Measurements from ENCODE around the gene GLTPD2.
"Not testable (repeated sequence)": the region's sequence is repeated elsewhere in the genome, so short reads cannot be mapped to it uniquely, and the experiment has no call there.

The GLTPD2 gene

GRCh38 chr17:4807605-4808377 lies 19.0 kb downstream of the GLTPD2 start:
- DNase-seq, result no peak
- no peak for ATAC-seq

GRCh38 chr17:4808378-4808767 lies 19.6 kb downstream of the GLTPD2 start:
- DNase-seq (no peak), ATAC-seq (no peak)

DNA sequence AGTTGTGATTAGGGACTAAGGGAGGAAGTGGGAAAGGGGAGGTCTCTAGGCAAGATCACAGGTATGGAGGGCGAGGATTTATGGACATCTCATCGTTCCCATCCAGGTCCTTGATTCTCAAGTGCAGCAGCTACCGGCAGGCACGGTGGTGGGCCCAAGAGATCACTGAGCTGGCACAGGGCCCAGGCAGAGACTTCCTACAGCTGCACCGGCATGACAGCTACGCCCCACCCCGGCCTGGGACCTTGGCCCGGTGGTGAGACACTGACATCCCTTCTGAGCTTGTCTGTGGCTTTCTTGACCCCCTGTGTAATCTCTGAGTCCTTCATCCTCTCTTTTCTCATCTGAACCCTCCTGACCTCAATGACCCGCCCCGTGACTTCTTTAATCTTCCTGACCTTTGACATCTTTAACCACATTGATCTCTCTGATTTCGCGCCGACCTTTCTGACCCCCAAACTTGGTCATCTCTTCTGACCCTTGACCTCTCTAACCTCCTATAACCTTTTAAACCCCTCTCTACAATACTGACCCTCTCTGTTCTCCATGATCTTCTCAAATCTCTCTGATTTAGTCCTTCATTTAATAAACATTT lies 22.0 kb downstream of the GLTPD2 start:
- DNase-seq, result no peak
- ATAC-seq, result no peak

DNA sequence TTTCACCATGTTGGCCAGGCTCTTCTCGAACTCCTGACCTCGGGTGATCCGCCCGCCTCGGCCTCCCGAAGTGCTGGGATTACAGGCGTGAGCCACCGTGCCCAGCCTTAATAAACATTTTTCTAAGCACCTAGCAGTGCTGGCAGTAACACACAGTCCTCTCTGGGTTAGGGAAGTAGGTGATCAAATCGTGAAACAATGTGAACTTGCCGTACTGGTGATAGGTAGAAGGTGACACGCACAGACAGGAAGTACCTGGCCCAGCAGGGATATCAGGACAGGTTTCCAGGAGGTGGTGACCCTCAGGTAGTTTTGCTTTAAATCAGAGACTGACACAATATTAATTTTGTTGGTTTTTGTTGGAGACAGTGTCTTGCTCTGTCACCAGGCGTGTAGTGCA lies 22.7 kb downstream of the GLTPD2 start:
- ATAC-seq, result no peak
- no peak for DNase-seq

GRCh38 chr17:4812690-4813089 lies 23.9 kb downstream of the GLTPD2 start:
- ATAC-seq, result no peak
- no peak for DNase-seq

DNA sequence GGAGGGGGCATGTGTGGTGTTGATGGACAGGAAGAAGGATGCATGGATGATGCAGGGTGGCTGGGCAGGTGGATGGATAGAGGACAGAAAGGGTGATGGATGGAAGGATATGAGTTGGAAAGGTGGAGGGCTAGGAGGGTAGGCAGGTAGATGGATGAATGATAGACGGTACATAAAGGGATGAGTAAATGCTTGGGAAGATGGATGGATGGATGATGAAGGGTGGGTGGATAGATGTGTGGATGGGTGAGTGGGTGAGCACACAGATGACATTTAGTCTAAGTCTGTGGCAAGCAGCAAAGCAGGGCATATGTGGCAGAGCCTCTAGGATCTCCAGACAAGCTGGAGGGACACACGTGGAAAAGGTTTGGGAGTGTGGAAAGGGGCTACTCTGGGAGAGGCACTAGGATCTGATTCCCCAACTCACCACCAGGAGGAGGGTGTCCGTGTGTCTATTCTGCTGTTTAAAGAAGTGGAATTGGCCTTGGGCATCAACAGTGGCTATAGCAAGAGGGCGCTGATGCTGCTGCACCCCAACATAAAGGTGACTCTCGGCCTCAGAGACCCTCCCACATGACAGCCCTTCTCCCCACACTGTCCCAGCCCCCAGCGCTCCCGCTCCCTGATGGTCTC lies 26.4 kb downstream of the GLTPD2 start:
- no peak for ATAC-seq

GRCh38 chr17:4816826-4817225 lies 28.1 kb downstream of the GLTPD2 start:
- DNase-seq (no peak), ATAC-seq (no peak)

More for the DNA sequence above, 26.4 kb downstream of the GLTPD2 start:
- no peak for DNase-seq

DNA sequence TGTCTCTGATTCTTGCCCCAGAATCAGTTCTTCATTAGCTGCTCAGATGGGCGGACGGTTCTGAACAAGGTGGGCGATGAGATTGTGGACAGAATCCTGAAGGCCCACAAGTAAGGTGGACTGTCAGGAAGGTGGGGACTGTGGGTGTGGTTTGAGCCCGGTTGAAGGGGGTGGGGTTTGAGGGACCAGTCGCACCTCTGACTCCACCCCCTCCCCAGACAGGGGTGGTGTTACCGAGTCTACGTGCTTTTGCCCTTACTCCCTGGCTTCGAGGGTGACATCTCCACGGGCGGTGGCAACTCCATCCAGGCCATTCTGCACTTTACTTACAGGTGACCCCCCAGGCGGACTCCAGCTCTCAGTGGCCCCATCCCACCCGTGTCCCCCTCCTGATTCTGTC lies 29.5 kb downstream of the GLTPD2 start:
- ATAC-seq, result no peak
- DNase-seq, result no peak

DNA sequence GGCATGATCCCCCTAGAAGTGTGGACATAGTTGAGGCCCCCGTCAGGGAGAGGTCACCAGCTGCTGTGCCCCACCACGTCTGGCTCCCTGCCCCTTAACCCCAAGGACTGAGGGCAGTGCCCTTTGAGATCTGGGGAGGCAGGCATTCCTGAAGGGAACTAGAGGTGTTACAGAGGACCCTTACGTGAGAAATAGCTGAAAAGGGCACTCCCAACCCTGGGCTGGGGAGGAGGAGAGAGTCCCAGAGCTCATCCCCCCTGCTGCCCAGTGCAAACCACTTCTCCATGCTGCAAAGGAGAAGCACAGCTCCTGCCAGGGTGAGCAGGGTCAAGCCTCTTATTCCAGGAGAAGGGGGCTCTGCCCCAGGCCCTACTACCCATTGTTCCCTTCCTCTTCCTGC lies 34.1 kb downstream of the GLTPD2 start:
- no peak for ATAC-seq
- no peak for DNase-seq

DNA sequence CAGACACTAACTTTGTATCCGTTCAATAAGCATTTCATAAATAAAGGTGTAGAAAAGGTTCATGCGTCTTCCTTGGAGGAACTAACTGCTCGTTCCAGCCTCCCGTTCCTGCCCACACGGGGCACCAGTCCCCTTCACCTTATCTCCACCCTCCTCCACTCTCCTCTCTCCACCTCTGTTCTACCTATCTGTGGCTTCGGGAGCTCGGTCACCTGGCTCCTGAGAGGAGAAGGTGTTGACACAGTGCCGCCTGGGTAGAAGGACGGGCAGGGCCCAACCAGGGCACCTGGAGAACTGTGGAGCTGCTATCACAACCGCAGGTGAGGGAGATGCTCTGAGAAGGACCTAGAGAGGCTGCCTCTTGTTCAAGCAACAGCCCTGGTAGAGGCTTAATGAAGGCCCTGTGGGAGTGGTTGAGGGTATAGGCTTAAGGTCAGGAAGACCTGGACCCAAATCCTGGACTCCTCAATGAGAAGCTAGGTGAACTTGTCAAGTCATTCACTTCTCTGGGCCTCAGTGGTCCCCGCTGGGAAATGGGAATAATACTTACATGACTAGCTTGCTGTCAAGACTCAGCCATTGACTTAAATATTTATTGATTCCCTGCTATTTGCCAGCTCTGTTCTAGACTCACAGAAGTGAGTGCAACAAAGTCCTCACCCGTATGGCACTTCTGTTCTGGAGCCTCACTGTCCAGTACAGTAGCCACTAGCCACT lies 34.8 kb downstream of the GLTPD2 start:
- DNase-seq (no peak), ATAC-seq (no peak)

DNA sequence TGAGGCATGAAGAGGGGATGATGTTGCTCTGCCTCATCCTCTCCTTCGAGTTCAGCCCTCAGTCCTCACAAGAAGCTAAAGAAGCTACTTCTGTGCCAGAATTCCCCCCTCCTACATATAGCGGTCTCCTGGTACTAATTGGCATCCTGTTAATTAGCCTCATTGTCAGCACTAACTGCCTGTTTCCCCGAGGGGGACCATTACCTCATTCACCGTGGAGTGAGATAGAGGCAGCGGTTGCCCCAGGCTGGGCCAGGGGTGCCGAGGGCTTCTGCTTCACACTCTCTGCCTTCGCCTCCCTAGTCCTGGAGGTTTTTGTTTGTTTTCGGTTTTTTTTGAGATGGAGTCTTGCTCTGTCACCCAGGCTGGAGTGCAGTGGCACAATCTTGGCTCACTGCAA lies 38.6 kb downstream of the GLTPD2 start:
- no peak for ATAC-seq
- no peak for DNase-seq

DNA sequence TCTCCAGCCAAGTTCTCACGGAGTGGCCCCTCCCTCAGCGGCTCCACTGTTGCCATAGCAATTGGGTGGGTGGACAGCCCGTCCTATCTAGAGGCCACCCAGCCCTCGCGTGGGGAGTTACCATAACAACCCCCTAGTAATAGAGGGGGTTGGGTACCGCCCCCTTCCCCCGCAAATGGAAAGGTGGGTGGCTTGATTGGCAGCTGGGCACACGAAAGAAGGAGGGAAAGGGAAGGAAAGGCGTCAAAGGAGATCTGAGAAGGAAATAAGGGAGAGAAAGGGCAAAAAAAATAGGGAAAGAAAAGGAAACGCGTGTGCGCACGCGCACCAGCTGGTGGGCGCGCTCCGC lies 44.0 kb downstream of the GLTPD2 start:
- ATAC-seq, DNase-seq: not testable (repeated sequence)

- DNase-seq (peak; percentile 91), ATAC-seq (peak; percentile 91)
These were observed 44.6 kb downstream of the GLTPD2 start, which contains the start of gene MINK1 for GRCh38 chr17:4833178-4833940. Gene MINK1 (plus strand): TSS chr17:4833340. CDS start chr17:4833584, 244 bp downstream.

DNA sequence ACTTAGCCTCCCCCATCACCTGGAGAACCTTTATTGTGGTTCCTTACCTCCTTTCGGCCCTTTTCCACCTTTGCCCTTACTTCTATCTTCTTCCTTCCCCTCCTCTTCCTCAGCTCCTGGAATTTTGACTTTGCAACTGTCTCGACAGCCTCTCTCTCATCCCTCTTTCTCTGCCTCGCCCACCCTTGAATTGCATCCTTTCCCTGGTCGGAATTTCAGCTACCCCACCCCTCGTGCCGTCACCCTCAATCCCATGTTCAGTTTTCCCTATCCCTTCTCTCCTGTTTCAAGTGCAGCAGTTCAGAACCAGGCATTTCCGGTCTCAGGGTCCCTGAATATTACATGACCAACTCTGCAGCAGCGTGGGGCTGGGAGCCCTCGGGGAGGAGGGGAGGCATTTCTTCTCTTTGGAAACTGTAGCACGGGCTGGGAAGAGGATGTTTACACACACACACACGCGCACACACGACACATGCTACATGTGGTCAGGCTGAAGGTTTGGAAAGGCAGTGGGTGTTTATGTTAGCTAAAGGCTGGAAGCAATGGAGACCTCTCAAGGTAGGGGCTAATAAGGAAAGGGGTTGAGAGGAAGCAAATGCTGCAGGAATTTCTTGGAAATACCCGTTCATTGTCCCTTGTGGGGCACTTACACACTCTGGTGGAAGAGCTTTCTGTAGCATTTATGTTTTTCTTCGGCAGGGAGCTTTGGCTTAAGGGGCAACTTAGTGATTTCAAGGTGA lies 45.3 kb downstream of the GLTPD2 start:
- ATAC-seq, result no peak

DNA sequence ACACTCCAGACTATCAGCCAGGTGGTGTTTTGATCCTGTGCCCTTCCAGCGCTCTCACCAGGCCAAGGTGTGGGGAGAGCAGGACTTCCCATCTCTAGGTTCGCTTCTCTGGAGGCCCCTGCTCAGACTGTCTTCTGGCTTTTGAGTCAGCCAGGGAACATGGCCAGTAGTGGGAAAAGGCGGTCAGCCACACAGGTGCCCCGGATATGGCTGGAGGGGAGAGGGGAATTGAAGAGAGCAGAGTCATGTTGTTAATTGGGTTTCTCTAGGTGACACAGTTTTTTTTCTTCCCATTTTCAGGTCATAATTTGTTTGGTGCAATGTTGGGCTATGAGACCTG lies 45.9 kb downstream of the GLTPD2 start:
- no peak for ATAC-seq
- DNase-seq, result no peak

More for the DNA sequence above, 45.3 kb downstream of the GLTPD2 start:
- DNase-seq, result peak; percentile 19

DNA sequence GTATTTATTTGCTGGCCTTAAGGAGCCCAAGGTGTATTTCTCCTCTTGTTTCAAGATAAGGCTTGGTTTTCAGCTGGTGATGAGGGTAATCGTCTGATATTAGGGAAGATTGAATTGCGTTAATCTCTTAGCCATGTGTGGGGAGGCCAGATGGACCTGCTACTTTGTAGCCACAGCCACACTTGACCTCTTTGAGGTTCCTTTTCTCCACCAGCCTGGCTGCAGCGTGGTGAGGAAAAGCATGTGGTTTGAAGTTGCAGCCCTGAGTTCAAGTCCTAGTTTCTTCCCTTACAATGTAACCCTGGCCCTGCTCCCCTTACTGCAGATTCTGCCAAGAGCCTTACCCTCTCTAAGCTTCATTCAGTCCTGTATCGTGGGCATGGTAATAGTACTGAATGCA lies 47.5 kb downstream of the GLTPD2 start:
- ATAC-seq (no peak), DNase-seq (no peak)

DNA sequence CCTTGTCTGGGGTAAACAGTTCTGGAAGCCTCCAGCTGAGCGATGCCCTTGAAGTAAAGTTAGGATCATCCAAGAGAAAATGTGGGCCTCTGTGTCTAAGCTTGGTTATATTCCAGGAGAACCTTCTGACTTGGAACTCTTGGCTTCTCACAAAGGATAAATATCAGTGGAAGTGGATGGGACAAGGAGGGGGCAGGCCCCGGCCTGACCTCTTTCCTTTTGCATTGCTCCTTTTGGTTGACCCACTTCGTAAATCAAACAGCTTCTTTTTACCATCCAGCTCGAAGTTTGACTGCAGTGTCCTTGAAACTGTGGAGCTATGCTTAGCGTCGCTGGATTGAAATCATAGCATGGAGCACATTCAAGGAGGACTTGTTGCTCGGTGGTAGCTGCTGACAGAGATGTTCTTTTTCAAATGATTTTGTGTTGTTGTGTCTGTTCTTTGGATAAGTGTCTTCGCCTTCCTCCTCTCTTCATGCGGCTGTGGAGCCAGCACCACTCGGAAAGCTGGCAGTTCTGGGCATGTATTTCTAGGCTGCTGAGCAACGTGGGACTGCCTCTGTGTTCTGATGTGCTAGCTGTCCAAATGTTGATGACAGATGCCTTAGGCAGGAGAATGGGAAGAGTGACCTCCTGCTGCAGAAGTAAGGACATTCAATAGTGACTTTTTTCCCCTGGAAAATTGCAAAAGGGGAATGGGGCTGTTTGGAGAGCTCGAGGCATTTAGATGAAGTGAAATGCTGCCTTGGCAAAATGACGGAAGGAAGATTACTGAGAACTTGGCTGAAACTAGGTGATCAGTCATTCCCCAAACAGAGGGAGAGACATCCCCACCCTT lies 48.9 kb downstream of the GLTPD2 start:
- no peak for DNase-seq

GRCh38 chr17:4838309-4838785 lies 49.6 kb downstream of the GLTPD2 start:
- DNase-seq (no peak), ATAC-seq (no peak)

More for the DNA sequence above, 48.9 kb downstream of the GLTPD2 start:
- no peak for ATAC-seq

DNA sequence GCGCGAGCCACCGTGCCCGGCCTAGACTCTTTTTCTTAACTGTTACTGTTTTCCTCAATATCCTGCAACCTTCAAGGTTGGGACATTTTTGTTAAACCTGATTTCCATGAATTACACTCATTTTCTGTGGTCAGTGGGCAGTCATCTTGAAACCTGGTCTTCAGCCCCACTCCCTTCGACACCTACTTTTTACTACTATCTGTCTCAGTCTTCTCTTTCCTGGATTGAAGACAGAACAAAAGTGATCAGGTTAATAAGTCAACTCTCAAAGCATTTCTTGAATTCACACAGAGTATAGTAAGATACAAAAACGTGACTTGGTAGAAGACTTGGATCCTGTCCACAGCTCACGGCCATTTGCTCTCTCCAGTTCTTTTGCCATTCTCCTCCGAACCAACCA lies 50.5 kb downstream of the GLTPD2 start:
- ATAC-seq (no peak), DNase-seq (no peak)
